Ecto neural progenitor cell (in vitro differentiated cells): Measurements from ENCODE around the gene SLC2A5.

Source experiments
- DNase-seq: peaks from one replicate; pipeline ENCODE4 v3.0.0-alpha.2; 2018; ENCODE audit warnings: low spot score

Gene SLC2A5

DNA sequence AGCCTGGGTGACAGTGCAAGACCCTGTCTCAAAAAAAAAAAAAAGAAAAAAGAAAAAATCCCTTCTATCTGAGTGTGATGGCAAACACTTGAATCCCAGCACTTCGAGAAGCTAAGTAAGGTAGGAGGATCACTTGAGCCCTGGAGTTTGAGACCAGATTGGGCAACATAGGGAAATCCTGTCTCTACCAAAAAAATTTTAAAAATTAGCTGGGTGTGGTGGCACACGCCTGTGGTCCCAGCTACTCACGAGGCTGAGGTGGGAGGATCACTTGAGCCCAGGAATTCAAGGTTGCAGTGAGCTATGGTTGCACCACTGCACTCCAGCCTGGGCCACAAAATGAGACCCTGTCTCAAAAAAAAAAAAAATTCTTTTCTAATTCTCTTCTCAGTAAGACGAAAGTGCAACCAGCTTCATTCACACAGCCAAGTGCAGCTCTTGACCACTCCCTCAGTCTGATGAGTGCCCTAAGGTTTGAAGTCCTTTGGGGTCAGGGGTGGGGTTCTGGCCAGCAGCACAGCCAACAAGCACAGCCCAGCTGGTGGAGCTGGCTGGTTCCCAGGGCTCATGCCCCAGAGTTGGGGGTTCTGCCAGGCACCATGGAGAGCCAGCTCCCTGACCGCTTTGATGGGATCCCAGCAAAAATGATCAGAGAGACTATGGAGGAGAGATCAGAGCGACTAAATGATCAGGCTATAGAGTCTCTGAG lies 8.0 kb downstream of the SLC2A5 start:
- no peak for DNase-seq

DNA sequence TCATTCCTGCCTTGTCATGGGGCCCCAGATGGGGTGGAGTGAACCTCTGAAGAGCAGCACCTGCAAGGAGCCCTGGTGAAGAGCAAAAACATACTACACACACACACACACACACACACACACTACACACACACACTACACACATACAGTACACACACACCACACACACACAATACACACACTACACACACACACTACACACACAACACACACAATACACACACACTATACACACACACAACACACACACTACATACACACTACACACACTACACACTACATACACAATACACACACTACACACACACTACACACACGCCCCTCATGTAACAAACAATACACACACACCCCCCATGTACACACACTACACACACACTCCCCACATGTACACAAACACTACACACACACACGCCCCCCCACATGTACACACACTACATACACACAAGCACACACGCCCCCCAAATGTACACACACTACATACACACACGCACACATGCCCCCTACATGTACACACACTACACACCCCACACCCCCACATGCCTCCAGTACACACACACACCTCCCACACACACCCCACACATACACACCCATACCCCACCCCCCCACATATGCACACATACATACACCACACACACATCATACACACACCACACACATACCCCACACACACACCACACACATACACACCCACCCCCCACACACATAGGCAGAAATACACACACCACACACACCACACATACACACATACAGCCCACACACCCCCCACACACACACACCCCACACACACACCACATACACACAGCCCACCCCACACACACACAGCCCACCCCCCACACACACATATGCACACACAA lies 9.3 kb downstream of the SLC2A5 start:
- no peak for DNase-seq

- no peak for DNase-seq
Measured at GRCh38 chr1:9058465-9058864, 11.0 kb downstream of the SLC2A5 start.

GRCh38 chr1:9057851-9058250 lies 11.6 kb downstream of the SLC2A5 start:
- no peak for DNase-seq

DNA sequence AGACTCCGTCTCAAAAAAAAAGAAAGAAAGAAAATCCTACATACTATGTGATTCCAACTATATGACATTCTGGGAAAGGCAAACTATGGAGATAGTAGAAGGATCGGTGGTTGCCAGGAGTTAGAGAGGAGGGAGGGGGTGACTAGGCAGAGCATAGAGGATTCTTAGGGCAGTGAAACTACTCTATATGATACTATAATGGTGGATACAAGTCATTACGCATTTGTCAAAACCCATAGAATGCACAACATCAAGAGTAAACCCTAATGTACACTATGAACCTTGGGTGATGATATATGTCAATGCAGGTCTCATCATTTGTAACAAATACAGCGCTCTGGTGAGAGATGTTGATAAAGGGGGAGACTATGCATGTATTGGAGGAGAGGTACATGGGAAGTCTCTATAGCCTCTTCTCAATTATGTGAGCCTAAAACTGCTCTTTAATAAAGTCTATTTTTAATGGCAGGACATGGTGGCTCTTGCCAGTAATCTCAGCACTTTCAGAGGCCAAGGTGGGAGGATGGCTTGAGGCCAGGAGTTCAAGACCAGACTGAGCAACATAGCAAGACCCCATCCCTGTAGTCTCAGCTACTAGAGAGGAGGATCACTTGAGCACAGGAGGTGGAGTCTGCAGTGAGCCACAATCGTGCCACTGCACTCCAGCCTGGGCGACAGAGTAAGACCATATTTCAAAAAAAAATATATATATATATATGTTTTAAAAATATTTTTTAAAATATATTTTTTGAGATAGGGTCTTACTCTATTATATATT lies 17.0 kb downstream of the SLC2A5 start:
- no peak for DNase-seq

GRCh38 chr1:9051379-9051778 lies 18.1 kb downstream of the SLC2A5 start:
- no peak for DNase-seq

- no peak for DNase-seq
Measured at GRCh38 chr1:9050803-9051202, 18.6 kb downstream of the SLC2A5 start.

GRCh38 chr1:9048551-9048950 lies 20.9 kb downstream of the SLC2A5 start:
- no peak for DNase-seq

GRCh38 chr1:9047019-9047418 lies 22.4 kb downstream of the SLC2A5 start:
- DNase-seq: no peak

DNA sequence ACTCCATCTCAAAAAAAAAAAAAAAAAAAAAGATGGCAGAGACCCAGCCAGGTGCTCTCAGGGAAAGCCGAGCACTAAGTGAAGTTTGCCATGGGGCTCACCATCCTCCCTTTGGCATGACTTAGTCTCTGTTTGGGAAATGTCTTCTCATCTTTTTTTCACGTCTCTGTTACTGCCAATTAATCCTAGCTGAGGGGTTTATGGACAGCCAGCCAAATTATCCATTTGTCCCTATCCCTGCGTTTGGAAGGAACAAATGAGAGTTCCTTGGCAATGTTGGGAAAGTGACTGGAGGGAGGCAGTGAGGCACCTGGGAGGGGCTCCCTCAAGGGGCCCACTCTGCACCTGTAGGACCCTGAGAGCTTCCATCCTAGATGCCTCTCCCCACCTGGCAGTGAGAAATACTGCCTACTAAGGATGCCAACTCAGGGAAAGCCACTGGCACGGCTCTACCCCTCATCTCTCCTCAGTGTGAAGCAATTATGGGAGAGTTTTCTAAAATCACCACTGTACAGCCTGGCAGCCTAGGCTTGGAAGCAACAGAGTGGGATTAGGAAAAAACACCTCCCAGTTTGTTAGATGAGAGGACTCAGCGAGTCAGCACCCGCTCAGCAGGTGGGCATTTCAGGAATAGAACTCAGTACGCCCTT lies 23.4 kb downstream of the SLC2A5 start:
- no peak for DNase-seq

DNA sequence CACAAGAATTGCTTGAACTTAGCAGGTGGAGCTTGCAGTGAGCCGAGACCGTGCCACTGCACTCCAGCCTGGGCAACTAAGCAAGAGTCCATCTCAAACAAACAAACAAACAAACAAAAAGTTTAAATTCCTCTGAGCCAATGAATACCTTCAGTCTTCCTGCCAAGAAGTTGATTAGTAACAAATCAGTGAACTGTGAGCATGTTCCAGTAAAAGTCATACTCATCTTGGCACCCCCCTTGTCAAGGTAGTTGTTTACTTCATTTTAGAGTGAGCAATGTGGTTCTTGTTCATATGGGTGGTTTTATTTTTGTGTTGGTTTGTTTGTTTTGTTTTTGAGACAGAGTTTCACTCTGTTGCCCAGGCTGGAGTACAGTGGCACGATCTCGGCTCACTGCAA lies 25.2 kb downstream of the SLC2A5 start:
- no peak for DNase-seq

DNA sequence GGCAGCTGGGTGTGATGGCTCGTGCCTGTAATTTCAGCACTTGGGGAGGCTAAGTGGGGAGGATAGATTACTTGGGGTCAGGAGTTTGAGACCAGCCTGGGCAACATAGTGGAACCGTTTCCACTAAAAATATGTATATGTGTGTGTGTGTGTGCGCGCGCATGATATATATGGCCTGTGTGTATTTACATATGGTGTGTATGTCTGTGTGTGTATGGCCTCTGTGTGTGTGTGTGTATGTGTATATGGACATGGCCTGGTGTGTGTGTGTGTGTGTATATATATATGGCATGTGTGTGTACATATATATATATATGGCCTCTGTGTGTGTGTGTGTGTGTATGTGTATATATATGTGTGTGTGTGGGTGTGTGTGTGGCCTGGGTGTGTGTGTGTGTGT lies 27.2 kb downstream of the SLC2A5 start:
- no peak for DNase-seq

DNA sequence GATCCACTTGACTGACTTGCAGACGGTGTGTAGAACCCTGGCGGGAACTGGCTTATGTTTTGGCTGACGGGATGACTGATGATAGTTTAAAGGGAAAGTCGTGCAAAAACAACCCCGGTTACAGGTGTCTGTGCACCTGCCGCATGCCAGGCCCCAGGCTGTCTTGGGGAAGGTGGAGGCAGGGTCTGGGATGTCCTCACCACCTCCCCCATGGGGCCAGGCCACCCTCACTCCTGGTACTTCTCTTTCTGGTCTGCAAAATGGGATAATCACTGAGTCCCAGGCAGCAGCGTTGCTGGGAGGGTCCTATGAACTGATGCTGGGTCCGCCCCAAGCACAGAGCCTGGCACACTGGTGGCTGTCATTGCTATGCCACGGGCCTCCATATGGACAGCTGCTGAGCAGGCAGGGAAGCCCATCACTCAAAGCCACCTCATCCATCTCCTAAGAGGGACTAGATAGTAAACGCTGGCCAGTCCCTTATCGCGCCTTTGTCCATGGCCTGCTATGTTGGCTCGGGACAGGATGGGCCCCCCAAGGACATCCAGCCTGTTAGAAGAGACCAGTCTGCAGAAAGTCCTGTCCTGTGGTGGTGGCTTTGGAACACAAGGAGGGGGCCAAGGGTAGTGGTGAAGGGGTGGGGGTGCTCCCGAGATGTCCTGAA lies 28.2 kb downstream of the SLC2A5 start:
- no peak for DNase-seq

GRCh38 chr1:9040659-9041030 lies 28.8 kb downstream of the SLC2A5 start:
- no peak for DNase-seq

DNA sequence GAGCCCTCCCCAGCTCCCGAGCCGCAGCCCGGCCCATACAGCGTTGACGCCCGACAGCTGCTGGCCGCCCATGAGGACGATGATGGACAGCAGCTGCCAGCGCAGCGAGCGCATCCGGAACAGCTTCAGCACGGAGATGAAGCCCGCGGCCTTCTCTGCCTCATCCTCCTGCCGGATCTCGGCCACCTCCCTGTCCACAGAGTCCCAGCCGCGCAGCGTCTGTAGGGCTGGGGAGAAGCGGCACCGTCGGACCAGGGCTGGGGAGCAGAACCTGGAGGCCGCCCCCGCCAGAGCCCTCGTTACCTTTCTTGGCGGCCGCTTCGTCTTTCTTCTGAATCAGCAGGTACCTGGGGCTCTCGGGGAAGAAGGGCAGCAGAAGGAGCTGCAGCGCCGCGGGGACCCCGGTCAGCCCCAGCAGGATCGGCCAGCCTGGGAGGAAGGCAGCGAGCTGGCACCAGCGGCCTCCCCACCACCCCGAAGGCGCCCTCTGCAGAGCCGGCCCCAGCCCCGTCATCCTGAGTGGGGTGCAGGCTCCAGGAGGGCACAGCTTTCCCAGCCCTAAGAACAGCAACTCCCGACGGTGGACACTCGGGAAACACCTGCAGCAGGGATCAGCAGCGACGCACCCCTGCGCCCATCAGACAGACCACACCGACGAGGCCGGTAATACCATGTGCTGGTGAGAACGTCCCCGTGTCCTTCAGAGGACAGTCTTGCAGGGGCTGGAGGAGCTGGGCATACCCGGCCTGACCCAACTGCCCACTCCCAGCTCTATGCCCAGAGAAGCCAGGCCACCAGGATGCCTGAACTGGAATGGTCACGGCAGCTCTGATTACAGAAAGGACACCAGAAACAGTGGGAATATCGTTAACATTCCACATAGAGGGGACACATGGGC lies 29.4 kb downstream of the SLC2A5 start:
- DNase-seq: no peak

- no peak for DNase-seq
Measured at GRCh38 chr1:9038881-9039760, 30.3 kb downstream of the SLC2A5 start.

GRCh38 chr1:9038338-9038650 lies 31.1 kb downstream of the SLC2A5 start:
- DNase-seq: no peak

GRCh38 chr1:9037476-9038337 lies 31.7 kb downstream of the SLC2A5 start:
- no peak for DNase-seq

DNA sequence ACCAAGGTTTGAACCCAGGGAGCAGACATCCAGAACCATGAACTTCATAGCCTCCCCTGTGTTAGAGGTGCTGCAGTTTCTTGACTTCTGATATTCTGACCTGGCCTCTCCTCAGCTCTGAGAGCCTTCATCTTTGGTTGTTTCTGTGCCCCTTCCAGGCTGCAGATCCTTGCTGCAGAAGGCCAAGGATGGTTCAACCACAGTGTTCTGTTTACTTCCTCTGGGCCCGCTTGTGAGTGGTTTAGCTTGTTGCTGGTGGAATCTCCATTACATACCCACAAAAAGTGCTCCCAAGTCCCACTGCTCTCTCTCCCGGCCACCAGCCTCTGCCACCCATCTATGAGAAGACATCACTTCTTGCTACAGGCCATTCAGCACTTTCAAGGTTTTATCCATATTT lies 34.2 kb downstream of the SLC2A5 start:
- DNase-seq: no peak
